ENCODE results near the gene NCKAP5.

Gene NCKAP5

DNA sequence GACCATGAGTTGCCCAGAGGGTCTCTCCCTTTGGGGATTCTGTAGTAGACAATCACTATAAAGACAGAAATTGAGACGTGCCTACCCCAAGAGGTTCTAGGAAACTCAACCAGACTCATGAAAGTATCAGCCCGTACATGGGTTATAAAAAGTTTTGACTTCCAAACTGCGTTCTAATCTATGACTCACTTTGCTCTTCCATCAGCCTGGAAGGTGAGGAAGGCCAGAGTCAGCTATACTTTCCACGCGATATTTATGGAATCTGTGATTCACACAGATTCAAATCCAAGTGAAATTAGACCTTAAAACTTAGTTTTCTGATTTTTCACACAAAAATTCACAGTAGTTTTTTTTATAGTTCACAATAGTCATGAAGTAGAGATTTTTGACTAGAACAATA lies 890.6 kb downstream of the NCKAP5 start:
- no peak overlapping the region for H3K4me3 ChIP-seq (ENCODE audit: low read depth, low read length)
- TF ChIP-seq, protein P1, sequence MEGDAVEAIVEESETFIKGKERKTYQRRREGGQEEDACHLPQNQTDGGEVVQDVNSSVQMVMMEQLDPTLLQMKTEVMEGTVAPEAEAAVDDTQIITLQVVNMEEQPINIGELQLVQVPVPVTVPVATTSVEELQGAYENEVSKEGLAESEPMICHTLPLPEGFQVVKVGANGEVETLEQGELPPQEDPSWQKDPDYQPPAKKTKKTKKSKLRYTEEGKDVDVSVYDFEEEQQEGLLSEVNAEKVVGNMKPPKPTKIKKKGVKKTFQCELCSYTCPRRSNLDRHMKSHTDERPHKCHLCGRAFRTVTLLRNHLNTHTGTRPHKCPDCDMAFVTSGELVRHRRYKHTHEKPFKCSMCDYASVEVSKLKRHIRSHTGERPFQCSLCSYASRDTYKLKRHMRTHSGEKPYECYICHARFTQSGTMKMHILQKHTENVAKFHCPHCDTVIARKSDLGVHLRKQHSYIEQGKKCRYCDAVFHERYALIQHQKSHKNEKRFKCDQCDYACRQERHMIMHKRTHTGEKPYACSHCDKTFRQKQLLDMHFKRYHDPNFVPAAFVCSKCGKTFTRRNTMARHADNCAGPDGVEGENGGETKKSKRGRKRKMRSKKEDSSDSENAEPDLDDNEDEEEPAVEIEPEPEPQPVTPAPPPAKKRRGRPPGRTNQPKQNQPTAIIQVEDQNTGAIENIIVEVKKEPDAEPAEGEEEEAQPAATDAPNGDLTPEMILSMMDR (IDR thresholded peaks at IDR 0.05; ENCODE audit: control insufficient read depth, extremely low read depth, insufficient read depth): no peak
- no peak for DNase-seq (ENCODE audit: low read depth)

DNA sequence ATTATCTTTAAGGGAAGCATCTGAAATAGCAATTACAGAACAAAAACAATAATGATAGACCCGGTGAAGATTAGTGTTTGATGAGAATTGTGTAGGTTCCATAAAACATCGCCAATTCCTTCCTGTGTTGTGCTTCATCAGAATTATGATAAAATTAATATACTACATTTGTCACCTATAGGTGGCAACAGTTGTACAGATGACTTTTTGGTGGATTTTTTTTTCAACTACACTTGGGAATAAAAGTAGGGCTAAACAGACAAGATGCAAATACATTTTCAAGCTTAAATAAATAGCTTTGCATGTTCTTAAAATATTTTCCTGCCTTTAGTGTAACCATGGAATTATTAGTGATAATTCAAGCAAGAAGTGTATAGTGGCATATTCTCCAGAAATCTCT lies 891.3 kb downstream of the NCKAP5 start:
- no peak for DNase-seq (ENCODE audit: low read depth)
- TF ChIP-seq, protein P1 (IDR thresholded peaks at IDR 0.05; ENCODE audit: control insufficient read depth, extremely low read depth, insufficient read depth): no peak
- H3K4me3 ChIP-seq (ENCODE audit: low read depth, low read length): no peak overlapping the region

DNA sequence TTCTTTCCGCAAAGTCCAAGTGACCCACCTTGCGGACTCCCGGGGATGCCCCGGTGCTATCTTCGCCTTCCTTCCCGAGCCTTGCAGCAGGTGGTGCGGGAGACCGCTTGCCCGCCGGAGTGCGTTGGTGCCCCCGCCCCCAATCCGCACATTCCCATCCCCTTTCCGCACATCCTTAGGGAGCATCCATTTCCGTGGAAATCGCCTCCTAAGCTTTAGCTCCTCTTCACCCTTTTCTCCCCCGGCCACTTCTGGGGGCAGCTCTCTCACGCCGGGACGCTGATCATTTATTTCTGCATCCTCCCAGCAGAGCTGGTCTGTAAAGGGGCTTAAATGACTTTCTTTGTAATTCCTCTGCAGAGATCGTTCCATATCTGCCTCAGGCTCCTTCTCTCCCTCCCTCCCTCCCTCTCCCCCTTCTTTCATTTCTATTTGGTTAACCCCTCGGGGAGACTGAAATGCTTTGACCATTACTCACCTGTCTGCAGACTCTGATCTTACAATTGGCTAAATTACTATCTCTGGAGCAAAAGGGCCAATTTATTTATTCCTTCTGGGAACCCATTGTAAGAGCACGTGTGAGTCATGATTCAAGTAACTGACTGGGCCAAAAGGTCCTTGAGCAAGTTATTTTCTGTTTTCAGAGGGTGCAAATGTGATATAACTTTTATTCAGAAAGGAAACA lies 897.0 kb downstream of the NCKAP5 start:
- no peak for DNase-seq (ENCODE audit: low read depth)
- TF ChIP-seq, protein P1 (IDR thresholded peaks at IDR 0.05; ENCODE audit: control insufficient read depth, extremely low read depth, insufficient read depth): no peak
- H3K4me3 ChIP-seq (ENCODE audit: low read depth, low read length): no peak overlapping the region

DNA sequence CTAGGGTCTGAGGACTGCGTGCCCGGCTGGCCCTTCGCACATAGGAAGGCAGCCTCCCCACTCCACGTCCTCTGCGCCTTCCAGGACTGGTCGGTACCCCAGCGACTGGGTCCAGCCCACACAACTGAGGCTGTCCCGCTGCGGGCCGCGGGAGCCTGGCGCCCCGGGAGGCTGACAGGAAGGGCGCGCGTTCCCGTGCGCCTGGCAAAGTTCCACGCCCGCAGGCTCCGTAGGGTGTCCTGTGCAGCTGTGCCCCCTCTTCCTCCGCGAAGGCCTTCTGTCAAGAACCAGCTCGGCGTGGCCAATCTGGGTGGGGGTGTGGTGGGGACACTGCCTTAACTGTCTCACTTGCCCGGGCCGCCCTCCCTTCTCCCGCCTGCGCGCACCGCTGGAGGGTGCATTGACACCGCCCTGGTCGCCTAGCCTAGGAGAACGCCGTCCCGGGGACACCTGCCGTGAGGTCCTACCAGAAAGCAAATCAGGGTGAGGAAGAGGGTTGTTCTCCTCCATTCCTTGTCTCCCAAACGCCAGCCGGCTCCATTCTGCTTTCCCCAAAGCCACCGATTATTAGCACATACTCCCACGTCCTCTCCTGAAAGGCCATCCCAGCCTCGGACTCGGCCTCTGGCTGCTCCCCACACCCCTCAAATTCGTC lies 897.6 kb downstream of the NCKAP5 start:
- no peak for DNase-seq (ENCODE audit: low read depth)
- no peak overlapping the region for H3K4me3 ChIP-seq (ENCODE audit: low read depth, low read length)
- TF ChIP-seq, protein P1 (IDR thresholded peaks at IDR 0.05; ENCODE audit: control insufficient read depth, extremely low read depth, insufficient read depth): no peak

DNA sequence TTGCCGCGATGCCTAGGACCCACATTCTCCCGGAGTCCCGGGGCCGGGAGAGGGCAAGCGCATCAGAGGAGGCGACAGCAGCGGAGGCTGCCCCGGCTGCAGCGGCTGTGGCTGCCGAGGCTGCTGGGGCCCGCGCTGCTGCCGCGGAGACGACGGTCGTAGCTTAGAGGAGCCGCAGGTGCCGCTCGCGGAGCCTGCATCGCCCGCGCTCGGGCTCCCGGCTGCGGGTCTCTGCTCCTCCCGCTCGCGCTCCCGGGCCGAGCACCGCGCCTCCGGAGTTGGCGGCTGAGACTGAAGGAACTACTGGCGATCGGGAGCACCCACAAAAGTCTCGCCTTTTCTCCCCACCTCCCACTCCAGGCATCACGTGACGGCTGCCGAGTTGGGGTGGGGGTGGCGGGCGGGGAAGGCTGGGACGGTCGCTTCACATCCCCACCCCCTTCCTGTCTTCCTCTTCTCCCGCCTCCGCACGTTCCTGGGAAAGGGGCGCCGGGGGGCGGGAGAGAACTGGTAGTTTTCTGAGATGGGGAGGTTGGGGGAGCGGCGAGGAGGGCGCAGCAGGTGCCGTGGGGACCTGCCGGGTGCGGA lies 898.3 kb downstream of the NCKAP5 start, which contains the start of gene LYPD1:
LYPD1 (minus strand) TSS at position 298 of the 588 bp plus-strand sequence; CDS start at position 25, 273 bp downstream.
- TF ChIP-seq, protein P1 (IDR thresholded peaks at IDR 0.05; ENCODE audit: control insufficient read depth, extremely low read depth, insufficient read depth): no peak
- H3K4me3 ChIP-seq (ENCODE audit: low read depth, low read length): no peak within 1 kb of the TSS
- DNase-seq (ENCODE audit: low read depth): no peak

DNA sequence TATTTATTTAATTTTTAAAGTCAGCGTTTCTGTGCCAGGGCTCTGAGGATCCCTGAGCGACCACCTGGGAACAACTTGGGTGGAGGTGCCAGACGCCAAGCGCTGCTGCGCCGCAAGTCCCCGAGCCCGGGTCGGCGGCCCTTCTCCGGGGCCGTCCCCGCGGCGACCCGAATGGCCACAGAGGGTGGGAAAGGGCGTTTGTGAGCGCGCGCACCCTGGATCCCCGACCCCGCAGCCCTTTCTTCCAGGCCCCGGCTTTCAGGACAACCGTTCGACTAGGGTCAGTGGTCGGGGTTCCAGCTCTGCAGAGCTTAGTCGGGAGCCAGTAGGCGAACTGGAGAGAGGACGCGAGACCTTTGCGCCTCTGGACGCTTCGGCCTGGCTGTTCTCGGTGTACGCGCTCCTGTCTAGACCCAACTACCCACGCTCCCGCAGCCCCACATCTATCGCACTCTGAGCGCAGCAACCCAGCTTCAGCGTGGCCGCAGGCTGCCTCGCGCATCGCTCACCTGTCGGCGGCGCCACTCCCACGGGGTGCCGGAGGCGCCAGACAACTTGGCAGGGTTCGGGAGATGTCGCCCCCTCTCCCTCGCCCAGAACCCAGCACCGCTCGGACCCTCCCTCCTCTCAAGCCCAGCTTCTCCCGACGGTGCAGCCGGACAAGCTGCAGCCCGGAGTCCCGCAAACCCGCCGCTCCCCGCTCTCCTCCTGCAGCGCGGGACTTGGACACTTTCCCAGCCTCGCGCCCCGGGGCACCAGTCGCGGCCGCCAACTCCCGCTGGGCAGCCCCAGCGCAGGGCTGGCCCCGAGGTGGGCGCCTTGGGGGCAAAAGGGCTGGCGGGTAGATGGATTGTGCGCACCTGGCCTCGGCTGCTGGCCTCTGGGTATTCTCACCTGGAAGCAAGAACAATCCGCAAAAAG lies 899.0 kb downstream of the NCKAP5 start:
- no peak for DNase-seq (ENCODE audit: low read depth)
- no peak overlapping the region for H3K4me3 ChIP-seq (ENCODE audit: low read depth, low read length)
- TF ChIP-seq, protein P1 (IDR thresholded peaks at IDR 0.05; ENCODE audit: control insufficient read depth, extremely low read depth, insufficient read depth): no peak

Data from LNCaP clone FGC (cell line).